ENCODE data around the gene SYNGR4.

GRCh38 chr19:48394331-48395169 lies 30.4 kb downstream of the SYNGR4 start:
- no peak for TF ChIP-seq POLR2A (IDR thresholded peaks at IDR 0.05; ENCODE audit: low read length)
- no peak for TF ChIP-seq GATA1 (IDR thresholded peaks at IDR 0.05; ENCODE audit: low read depth, low read length)

All from erythroblast (primary cell).